GOT3 (cell line): ENCODE data around the gene ACTL7A.
"Not testable (repeated sequence)": the region's sequence is repeated elsewhere in the genome, so short reads cannot be mapped to it uniquely, and the experiment has no call there.

Source experiments
- DNase-seq: peaks from one replicate; lab custom pipeline; 2025; ENCODE audit warnings: mixed read lengths; lab: John Stamatoyannopoulos, UW

Gene ACTL7A

DNA sequence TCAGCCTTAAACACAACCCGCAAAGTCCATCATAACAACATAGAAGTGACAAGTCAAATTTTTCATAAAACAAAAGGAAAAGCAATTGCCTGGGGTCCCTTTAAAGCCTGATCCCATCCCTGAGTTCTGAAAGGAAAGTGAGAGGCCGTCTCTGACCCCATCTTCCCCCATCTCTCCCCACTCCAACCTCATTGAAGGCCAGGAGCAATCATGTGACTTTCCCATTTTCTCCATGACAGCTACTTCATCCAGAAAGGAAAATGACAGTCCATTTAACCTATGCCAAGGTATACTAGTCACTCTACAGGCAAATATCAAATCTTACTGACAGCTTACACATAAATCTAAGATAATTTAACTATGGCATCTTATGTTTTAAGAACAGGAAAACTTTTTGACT, 15.5 kb downstream of the ACTL7A start:
- DNase-seq = no peak

DNA sequence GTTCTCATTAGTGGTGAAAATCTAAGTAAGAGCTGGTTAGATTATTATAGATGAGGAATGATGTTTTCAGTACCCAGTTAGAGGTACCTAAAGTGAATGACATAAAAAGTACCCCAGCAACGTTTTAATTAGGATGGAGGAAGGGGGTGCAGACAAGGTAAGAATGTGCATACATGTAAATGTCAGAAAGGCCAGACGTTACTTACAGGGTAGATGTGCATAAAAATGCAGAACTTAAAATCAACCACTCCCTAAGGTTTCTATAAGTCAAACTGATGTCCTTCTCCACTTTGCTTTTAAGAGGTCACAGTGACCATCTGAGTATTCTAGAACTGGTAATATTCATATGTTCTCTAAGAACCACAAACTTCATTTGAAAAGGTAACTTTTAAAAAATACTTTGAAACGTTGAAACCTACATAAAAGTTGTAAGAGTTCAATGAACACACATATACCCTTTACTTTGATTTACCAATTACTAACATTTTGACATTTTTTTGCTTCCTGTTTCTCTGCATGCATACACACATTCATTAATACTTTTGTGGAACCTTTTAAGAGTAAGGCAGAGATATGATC, 18.8 kb downstream of the ACTL7A start:
- no peak for DNase-seq

DNA sequence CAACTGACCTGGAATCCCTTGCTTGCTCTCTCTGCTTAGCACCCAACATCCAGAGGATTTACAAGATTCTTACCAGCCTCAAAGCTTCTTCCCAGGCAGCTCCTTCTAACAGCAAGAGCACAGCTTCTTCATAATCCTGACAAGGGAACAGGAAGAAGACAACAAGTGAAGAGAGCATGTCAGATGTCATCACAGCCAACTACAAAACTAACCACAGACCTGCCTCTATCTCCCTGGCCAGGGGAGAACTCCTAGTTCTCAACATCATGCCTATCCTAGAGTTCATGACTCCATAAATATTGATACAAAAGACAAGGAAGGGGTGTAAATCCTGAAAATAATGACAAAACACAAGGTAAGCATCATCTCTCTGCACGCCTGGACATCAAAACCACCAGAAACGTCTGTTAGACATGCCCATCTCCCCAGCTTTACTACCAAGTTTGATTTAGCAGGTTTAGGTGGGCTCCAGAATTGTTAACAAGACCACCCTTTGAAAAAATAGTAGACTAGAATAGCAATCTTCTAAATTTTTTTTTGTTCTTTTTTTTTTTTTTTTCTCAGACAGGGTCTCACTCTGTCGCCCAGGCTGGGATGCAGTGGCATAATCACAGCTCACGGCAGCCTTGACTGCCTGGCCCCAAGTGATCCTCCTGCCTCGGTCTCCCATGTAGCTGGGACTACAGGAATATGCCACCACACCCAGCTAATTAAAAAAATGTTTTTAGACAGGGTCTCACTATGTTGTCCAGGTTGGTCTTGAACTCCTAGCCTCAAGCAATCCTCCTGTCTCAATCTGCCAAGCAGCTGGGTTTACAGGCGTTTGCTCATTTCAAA, 20.2 kb downstream of the ACTL7A start:
- DNase-seq = no peak

DNA sequence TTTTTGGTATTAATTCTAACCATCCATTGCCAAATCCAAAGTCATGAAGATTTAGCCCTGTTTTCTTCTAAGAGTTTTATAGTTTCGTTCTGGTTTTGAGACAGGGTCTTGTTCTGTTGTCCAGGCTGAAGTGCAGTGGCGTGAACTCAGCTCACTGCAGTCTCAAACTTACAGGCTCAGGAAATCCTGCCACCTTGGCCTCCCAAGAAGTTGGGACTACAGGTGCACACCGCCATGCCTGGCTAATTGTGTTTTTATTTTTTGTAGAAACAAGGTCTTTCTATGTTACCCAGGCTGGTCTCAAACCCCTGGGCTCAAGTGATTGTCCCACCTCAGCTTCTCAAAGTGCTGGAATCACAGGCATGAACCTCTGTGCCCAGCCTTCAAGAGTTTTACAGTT, 21.0 kb downstream of the ACTL7A start:
- DNase-seq = no peak

DNA sequence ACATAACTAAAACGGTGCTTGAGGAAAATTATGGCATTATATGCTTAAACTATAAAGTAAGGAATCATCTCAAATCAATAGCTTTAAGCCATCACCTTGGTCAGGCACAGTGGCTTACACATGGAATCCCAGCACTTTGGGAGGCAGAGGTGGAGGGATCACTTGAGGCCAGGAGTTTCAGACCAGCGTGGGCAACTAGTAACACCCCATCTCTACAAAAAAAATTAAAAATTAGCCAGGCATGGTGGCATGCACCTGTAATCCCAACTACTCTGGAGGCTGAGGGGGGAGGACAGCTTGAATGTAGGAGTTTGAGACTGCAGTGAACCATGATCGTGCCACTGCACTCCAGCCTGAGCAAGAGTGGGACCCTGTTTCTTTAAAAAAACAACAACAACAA, 22.6 kb downstream of the ACTL7A start:
- DNase-seq = no peak

DNA sequence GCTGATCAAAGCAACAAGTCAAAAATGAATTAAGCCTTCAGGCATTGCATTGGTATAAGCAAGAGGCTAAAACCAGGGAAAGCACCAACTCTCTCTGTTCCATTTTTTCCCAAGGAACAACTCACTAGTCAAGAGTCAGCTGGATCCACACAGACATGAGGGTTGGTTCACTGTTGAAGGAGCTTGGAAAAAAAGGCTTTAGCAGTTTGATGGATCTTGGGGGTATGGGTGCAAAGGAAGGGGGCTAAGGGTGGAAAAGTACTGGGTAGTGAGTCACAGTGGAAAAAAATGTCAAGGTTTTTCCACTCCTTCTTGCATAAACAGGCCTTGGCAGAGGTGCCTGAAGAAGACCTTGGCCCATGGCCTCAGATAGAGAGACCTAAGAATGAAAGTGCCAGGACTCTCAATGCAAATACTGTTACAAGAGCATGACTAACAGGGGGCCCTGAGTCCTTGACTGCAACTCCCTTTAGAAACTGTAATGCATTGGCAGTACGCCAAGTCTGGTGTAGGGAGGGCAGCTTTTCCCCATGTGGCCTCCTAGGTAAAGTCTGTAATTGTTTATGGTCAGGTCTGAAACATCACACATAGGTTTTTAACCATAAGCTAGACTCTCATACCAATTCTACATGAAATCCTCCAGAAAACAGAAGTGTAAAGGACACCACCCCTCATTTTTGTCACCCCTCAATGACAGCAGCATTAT, 23.7 kb downstream of the ACTL7A start:
- DNase-seq = no peak

DNA sequence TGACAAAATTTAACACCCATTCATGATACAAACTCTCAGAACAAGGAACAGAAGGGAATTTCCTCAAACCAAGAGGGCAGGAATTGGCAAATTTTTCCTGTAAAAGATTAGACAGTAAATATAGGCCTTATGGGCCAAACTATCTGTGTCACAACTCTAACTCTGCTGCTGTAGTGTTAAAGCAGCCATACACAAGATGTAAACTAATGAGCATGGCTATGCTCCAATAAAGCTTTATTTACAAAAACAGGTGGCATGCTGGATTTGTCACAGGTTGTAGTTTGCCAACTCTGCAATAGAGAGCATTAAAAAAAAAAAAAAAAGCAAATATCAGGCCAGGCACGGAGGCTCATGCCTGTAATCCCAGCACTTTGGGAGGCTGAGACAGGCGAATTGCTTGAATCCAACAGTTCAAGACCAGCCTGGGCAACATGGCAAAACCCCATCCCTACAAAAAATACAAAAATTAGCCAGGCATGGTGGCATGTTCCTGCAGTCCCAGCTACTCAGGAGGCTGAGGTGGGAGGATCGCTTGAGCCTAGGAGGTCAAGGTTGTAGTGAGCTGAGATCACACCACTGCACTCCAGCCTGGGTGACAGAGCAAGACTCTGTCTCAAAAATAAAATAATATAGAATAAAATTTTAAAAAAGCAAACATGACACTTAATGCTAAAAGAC, 24.7 kb downstream of the ACTL7A start:
- DNase-seq = not testable (repeated sequence)

DNA sequence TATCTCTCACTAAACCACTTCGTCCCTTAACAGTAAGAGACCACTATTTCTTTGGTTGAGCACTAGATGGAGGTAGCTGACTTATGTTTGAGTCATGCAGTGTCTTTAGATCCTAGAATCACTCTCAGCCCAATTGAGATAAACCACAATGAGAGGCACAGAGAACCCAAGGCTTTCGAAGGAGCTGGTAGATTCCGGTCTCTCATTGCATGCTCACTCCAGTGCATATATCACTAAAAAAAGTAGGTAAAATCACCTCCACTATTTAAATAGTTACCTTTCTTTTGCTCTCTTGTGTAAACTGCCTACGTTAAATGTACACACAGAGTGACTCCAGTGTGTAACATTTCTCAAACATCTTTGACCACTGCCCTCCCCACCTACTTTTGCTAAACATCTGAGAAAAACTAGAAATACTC, 27.6 kb downstream of the ACTL7A start:
- no peak for DNase-seq

DNA sequence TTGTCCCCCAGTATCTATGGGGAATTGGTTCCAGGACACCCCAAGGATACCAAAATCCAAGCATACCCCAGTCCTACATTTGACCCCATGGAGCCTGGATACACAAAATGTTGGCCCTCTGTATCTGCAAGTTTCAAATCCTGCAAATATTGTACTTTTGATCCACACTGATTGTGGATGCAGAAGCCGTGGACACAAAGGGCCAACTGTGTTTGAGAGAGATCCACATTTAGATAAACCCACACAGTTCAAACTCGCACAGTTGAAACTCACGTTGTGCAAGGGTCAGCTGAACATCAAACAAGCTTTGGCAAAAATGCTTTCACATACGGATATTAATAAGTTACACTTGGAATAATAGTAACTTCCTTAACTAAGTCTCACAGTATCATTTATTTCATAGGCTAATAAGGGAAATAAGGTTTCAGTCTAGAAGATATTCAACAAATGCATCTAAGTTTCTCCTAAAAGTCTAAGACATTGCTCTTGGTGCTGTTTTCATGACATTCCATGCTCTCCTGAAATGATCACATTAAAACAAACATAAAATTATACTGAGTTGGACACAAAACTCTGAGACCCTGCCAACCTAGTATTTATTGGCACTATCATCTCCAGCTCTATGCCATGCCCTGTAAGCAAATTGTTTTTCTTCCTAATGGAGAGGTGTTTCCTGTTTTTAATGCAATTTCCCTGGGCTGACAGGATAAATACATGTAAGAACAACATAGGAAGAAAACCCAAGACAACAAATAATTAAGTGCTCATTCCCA, 32.3 kb downstream of the ACTL7A start:
- DNase-seq = no peak

DNA sequence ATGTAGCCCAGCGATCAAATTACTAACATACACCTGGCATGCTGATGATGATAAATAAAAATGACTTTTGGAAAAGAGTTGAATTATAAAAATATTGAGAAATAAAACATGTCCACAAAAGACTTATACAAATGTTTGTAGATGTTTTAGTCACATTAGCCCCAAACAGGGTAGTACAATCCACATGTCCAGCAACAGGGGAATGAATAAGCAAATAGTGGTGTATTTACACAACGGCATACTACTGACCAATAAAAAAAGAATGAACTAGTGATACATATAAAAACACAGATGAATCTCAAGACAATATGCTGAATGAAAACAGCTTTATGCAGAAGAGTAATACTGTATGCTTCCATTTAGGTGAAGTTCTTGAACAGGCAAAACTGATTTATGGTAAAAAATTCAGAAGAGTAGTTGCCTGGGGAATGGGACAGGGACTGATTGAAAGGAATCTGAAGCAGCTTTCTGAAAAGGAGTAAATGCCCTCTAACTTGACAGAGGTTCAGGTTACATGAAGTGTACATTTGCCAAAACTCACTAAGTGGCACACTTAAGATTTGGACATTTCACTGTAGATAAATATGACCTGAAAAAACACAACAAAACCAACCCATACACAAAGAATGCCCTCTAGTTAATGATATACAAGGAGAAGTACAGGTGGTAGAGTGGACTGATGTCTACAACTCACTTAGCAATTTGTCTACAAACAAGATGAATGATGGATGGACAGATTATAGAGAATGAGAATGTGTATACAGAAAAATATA, 35.4 kb downstream of the ACTL7A start:
- no peak for DNase-seq

DNA sequence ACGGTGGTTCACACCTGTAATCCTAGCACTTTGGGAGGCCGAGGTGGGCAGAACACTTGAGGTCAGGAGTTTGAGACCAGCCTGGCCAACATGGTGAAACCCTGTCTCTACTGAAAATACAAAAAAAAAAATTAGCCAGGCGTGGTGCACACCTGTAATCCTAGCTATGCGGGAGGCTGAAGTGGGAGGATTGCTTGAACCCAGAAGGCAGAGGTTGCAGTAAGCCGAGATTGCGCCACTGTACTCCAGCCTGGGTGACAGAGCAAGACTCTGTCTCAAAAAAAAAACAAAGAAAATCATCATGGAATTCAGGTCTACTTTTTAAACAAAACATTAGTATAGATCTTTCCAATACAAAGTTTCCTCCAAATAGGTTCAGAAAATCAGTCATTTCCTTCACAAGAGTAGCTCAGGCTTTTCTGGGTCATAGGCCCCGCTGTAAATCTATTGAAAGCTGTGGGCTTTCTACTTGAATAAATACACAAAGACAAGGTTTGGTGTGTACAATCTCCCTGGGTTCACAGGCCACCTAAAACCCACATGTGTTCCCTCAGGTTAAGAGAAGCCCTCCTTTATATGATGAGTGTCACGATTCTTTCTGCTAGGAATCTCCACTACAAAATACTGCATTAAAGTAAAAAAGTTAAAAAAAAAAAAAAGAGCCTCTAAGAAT, 37.1 kb downstream of the ACTL7A start:
- DNase-seq = not testable (repeated sequence)

DNA sequence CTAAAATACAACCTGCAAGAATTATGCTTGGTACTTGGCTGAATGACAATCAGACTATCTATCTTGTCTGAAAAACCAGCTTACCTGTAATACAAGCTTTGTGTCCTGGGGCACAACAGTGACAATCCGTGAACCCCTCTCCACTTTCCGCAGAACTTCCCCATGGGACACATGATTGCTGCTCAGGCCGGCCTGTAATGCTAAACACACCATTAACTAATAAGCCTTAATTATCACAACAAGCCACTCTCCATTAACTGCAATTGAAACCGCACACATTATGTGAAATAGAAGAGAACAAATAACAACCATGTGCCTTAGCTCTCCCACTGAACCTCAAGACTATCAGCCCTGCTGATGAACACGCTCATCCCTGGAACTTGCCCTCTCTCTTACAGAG, 38.1 kb downstream of the ACTL7A start:
- DNase-seq = no peak

DNA sequence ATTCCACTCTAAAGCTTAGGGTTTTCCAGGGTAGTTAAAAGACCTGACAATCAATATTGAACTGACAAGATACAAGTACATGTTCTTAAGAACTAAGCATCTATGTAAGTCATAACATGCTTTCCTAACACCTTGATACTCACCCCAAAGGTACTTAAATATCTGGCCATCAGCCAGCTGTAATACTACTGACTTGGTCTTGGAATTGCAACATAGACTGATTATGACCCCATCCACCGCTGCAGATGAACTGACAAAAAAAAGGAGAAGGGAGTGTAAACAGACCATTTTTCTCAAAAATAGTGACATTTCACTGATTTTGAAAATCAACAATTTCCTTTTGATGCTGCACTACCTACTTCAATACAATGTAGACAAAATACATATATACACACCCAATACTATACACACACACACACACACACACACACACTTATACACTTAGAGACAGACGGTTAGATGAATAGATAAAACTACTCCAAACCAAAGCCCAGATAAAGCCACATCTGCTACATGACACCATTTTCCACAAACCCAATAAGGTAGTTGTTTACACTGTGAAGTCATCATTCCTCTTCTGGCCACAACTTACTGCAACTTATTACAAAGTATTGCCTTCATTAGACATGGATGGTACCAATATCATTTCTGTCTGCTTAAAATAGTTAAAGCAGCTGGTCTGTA, 41.5 kb downstream of the ACTL7A start:
- no peak for DNase-seq

DNA sequence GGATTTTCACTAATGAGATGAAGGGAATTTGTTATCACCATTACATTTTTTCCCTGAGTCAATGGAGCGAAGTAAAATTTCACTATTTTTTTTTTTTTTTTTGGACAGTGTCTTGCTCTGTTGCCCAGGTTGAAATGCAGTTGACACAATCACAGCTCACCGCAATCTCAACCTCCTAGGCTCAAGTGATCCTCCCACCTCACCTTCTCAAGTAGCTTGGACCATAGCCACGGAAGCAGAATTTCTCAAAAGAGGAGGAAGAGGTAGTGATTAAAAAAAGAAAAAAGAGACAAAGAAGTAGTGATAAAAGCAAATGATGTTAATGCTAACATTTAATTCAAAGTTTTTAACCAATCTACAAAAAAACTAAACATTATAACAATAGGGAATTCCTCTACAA, 42.1 kb downstream of the ACTL7A start:
- no peak for DNase-seq

DNA sequence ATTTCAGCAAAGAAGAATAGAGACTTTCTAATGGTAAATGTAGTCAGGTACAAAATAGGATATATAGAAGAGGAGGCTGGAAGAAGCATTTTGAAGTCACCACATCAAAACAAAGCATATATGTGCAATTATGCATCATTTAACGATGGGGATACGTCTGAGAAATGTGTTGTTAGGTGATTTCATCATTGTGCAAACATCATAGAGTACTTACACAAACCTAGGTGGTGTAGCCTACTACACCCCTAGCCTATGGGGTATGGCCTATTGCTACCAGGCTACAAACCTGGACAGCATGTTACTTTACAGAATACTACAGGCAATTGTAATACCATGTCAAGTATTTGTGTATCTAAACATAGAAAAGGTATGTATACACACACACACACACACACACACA, 43.4 kb downstream of the ACTL7A start:
- DNase-seq = no peak

DNA sequence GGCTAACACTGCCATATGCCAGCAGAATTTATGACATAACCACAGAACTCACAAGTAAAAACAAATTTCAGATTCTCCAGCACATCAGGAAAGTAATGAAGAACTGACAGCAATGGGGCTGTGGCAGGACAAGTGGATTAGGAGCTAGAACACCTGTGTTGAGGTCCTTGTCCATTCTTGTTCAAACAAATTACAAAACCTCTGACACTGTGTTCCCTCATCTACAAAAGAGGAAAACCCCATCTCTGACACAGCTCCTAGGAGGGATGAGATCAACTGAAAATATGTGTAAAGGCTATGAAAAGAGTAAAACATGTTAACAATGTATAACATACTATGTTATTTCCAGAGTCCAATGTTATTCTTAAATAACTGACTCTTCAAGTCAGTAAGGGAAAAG, 48.3 kb downstream of the ACTL7A start:
- DNase-seq = no peak

DNA sequence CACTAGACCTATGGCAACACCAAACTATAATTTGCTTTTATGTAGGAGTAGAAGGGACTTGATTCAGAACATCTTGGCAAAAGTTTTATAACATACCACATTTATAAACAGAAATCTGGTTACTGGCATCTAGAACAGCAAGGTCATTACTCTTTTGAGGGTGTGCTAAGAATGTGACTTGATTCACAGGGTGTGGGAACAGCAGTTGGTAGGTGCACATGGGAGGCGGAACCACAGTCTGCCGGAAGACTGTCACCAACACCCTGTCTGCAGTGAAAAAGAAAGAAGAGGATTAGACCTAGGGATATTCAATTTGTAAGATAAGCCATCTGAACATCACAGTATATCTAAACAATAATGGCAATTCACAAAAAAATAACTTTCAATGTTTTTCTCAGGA, 48.8 kb downstream of the ACTL7A start:
- no peak for DNase-seq

DNA sequence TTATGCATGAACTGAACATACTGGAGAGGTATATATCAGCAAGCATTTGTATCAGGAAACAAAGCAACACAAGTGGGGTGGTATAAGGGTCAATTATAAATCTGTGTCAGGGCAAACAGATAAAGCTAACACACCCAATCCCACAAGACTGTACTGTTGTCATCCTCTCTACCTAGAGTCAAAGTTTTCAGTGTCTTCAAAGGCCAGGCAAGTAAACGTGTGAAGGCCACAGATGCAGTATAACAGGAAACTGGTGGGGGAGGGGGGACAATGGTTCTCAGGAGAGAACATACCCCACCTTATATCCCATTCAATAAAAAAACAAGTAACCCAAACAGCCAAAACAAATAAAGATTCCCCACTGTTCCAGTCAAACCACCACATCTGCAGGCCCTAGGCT, 49.8 kb downstream of the ACTL7A start:
- no peak for DNase-seq
